ENCODE results near the gene UMAD1. TPM values are rescaled to one million over a fixed set of nuclear protein-coding genes. Genes with fewer than 3 reads are reported as not detected.

The UMAD1 gene
- total RNA-seq, 1 experiment from 2014 or later, result 24.4 TPM

DNA sequence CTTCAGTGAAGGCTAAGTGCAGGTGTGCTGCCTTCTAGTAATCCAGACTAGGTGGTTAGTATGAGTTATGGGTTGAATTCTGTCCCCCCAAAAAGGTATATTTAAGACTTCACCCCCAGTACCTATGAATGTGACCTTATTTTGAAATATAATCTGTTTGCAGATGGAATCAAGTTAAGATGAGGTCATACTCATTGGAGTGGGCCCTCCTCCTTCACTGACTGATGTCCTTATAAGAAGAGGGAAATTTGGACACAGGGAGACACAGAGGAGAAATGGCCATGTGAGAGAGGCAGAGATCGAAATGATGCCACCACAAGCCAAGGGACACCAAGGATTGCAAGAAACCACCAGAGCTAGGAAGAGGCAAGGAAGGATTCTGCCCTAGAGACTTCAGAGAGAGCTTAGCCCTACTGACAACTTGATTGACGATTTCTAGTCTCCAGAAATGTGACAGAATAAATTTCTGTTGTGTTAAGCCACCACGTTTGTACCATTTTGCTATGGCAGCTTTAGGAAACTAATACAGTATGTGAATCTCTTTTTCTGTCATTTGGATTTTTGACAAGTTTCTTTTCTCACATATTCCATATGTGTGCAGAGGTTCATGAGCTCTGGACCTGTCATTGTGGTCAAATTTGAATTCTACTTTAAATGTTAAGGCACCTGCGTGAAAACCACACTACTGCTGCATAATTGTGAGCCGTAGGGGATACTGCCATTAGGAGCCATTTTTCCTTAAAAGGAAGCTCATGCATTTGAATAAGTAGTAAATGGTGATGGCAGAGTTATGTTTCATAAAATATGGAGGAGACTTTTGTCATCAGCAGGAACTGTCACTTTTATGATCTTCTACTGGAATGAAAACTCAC, 80.4 kb downstream of the UMAD1 start:
- DNase-seq (ENCODE audit: low read depth), result no peak

DNA sequence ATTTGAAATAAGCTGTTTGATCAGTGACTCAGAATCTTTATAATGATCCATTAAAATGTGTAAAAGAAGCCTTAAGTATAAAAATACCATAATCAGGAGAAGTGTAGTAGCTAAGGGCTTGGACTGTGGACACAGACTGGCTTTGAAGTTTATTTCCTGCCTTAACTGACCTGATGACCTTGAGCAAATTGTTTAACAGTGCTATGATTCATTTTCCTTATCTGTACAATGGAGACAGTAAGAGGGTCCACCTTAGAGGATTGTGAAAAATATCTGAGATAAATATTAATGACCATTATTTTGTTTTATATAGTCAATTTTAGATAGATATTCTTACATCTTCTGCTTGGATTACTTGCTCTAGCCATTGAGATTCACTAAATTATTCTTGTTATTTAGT, 91.2 kb downstream of the UMAD1 start:
- no peak for DNase-seq (ENCODE audit: low read depth)

DNA sequence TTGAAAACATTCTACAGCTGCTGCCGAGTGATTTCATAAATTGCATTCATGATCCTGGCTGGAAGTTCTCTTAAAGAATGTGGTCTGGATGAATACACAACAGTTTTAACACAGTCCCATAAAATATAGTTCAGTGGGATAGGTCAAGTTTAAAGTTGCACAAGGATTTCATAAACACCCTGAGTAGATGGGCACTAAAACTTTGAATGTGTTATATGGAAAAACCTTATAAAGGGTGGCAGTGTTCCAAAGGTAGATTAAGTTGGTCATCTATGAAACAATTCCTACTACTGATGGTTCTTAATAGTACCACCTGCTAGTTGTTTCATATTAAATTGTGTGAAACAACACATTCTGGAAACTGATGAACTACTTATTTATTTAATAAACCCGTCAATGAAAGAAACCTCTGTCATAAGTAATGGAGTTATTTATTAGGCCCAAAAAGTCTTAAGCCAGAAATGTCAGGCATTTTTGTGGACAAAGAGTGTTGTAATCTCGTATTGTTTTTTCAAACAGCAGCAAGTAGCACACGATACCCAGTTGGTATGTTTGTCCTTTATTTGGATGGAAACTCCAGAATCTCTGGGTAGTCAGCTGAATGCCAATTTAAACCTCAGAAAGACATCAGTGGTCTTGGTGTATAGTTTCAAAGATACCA, 92.2 kb downstream of the UMAD1 start:
- DNase-seq (ENCODE audit: low read depth), result peak; percentile 21

DNA sequence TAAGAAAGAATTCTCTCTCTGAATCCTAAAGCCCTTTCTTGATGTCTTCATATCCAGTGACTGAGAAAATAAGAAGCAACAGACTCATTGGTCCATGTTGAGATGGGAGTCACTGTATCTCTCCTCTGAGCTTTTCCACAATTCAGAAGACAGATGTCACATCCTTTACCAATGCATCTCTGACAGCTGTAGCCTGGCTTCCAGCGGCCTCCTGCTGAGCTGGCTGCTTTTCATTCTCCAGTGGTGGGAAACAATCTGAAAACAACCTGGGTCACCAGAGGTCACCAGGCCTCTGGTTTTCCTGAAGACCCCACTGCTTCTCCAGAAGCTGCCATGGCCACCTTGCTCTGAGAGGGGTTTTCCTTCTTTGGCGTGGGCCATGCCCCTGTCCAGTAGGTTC, 96.1 kb downstream of the UMAD1 start:
- no peak for DNase-seq (ENCODE audit: low read depth)

DNA sequence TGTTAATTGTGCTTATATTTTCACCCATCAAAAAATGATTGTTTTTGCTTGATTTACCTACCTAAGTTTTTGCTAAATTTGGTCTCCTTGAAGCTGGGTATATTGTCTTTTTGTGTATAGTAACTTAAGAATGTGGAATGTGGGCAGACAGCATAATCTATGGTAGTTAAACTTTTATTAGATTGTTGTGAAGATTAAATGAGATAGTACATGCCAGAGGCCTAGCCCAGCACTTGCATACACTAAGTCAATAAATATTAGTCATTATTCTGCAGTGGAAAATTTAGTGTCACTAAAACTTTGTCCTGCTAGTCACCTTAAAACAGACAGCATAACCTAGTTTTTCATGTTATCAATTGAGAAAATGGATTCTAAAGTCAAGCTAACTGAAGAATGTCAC, 97.1 kb downstream of the UMAD1 start:
- no peak for DNase-seq (ENCODE audit: low read depth)

DNA sequence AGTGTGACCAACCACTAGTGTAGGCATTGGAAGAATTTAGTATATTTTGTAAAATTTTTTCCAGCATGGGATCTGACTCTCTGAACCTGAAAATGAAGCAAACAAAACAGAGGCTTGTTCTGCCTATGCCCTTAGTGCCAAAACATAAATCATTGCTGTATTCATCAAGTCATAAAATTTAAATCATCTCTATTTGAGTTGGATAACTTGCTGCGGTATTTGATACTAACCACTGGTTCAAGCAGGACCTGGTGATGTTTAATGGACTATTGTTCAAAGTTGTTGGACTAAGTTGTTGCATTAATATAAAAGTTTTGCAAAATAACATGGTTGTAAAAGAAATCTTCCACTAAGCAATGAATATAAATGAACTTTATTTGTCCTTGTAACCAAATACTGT, 97.6 kb downstream of the UMAD1 start:
- DNase-seq (ENCODE audit: low read depth), result no peak

DNA sequence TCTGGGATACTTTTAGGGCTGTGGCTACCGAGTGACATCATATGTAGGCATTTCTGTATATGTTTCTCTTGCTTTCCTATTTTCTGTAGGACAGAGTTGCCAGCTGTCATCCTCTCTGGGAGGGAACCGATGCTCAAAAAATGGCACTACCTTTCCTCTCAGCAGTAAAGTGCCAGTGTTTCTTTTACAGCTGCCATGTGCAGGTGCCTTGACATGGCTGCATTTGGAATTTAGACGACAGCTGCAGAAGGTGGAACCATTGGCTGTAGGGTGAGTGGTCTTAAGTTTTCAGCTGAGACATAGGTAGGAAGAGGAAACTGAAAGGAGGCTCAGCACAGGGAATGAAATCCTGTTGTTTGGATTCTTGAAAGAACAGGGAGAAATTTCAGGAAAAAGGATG, 98.1 kb downstream of the UMAD1 start:
- no peak for DNase-seq (ENCODE audit: low read depth)

DNA sequence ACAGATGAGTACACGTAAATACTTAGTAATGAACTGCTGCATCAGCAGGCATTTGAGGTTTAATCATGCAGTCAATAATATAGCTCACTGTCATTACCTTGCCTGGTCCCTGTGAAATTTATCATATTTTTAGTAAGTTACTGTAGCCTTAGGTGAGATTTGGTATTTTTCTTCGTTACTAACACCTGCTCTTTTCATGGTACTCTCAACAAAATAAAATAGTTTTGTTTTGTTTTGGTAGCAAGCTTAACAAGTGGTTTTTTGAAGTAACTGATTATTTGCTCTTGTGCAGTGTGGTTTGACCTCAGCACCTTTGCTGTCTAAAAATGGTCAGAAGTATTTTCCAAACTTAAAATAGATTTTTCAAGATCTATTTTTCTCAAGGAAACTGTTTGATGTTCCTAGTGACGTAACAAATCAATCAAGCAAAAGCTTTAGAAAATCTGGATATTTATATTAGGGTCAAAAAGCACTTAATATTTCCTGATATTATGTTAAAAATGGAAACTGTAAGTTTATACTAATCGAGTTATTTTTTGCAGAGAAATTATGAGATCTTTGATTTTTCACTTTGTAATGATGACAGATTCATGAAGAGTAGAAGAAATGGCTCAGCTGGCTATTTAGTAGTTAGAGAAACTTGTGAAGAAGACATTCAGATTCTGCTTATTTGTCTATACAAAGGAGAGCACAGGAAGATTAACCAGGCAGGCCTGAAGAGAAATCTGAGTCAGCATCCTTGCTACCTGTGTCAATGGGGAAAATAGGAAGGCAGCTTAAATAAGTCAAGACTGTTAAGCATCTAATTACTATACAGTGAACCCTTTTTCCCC, 98.9 kb downstream of the UMAD1 start:
- no peak for DNase-seq (ENCODE audit: low read depth)

DNA sequence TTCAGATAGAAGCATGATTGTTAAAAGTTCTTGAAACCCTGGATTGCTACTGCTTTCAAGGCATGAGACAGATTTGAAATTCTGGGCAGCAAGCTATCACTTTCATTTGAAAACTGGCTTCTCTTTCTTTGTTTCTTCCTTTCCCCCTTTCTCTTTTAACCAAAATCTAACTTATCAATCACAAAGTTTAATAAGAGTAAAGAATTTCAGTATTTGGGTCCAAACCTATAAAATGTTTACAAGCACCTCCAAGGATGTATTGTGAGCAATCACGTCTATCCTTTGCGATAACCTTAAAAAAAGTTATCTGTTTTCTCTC, 99.4 kb downstream of the UMAD1 start:
- no peak for DNase-seq (ENCODE audit: low read depth)

DNA sequence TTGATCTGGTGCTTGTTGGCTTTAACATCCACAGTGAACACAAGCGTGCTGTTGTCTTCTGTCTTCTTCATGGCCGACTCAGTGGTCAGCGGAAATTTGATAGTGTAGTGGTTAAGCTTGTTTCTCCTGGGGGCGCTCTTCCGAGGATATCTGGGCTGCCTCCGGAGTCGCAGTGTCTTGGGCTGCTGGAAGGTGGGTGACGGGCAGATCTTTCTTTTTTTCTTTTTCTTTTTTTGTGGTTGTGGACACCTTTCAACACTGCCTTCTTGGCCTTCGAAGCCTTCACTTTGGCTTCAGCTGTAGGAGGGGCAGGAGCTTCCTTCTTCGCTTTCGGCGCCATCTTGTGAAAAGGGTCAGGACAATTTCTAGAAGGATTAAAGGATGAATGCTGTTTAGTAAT, 101.7 kb downstream of the UMAD1 start:
- DNase-seq (ENCODE audit: low read depth), result no peak

DNA sequence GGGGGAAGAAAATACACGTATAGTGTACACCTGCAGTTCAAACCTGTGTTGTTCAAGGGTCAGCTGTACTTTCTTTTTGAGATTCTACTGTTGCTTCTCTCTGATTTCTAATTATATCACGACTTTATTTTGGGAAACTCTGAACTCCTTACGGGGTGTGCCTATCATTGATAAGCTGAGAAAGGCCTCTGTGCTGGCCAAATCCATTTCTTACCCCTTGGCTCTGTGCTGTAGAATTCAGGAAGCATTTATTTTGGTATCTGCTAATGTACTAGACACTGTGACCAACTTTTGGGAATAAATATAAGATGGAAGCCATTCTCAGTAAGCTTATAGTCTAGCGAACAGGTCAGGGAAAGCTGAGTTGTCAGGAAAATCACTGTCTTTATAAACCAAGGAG, 104.7 kb downstream of the UMAD1 start:
- no peak for DNase-seq (ENCODE audit: low read depth)

DNA sequence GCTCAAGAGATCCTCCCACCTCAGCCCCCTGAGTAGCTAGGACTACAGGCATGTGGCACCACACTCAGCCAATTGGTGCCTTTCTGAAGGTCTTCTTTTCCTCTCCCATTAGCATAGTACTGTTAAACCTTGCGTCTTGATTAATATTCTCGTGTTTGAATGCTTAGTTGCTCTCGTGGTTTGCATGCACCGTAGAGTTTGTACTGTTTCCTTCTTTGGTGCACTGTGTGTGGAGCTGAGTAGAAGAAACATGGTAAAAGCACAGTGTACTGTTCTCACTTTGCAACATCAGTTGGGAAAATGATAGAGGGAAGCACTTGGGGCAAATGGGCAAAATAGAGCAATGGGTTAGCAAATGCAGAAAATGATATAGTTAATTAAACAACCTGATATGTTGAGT, 105.4 kb downstream of the UMAD1 start:
- no peak for DNase-seq (ENCODE audit: low read depth)

DNA sequence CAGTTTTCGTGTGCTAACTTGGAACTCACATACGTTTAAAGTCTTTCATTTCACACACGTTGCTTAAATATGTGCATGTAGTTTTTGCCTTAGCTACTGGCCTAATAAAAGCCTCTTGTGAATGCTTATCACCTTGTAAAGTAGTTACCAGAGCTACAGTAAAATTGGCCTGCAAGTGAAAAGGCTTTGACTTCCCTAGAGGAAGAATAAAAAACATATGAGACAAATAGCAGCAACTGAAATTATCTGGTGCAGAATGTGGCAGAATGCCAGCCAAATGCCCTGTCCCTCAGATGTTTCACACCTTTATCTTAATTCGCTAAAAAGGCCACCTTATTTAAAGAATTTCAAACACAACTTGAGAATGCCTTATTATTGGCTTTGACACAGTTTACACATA, 105.9 kb downstream of the UMAD1 start:
- no peak for DNase-seq (ENCODE audit: low read depth)

DNA sequence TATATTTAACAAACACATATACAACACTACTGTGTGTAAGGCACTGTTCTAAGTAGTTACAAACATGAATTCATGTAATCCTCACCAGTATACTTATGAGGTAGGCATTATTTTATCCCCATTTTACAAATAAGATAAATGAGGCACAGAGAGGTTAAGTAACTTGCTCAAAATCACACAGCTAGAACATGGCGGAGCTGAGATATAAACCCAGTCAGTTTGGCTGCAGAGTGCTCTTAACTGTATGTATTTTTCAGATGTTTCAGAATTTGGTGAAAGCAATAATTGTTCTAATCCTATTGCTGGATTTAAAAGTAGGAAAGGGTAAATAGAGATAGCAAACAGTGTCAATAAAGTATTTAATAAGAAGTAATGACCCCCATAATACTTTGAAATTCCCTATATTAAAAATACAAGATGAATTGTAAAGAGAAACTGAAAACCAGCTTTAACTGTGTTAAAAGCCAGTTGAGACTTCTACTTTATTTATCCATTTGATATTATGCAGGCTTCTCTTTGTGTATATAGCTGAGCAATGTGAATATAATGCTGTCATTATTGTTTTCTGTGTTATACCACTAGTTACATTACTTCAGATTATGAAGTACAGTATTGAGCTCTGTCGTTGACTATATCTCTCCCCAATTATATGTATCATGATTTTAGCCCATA, 110.2 kb downstream of the UMAD1 start:
- no peak for DNase-seq (ENCODE audit: low read depth)

DNA sequence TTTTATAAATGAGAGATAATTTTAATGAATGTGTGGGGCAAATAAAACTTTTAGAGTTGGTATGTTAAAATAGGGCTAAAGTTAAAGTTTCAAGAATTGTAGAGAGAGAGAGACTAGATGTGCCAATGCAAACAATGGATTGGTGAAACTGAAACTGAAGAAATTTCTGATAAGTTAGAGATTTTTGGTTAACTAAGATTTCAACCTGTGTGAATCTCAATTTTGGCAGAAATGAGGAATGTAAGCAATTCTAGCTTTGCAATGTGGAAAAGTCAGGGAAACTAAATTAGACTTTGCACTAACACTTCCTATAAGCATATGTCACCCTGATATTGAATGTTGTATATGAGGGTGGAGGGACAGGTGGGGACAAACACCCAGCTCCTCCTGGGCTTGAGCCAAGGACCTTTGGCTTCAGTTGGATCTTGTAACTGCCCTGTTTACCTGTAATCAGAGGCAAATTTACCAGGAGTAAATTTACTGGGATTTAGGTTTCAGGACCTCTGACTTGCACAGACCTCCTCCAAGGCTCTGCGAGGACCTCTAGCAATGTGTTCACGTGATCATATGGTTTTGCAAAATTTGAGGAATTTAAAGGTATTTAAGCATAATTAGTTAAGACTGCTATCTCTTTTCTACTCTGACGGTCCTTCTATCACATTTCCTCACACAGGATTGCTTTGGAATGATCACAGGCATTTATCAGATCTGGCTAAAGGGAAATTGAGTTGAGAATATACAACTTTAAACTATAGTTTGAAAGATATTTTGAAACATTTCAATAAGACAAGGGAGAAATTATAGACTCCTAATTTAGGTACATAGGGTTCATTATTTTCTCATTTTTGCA, 110.9 kb downstream of the UMAD1 start:
- no peak for DNase-seq (ENCODE audit: low read depth)

DNA sequence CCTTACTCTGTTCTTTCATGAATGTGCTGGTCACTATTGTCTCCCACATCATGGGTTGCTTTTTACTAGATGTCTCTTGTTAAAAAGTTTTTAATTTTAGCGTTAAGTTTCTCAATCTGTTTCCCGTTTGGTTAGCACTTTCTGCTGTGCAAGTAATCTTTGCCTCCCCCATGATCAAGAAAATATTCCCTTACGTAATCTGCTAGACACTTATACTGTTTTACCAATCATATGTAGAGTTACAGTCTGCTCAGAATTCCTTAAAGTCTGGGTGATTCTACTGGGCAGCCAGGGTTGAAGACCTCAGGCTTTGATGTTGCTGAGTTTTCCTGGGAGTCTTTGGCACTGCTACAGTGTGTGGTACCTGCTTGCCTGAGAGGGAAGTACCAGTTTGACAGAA, 116.0 kb downstream of the UMAD1 start:
- DNase-seq (ENCODE audit: low read depth), result no peak

DNA sequence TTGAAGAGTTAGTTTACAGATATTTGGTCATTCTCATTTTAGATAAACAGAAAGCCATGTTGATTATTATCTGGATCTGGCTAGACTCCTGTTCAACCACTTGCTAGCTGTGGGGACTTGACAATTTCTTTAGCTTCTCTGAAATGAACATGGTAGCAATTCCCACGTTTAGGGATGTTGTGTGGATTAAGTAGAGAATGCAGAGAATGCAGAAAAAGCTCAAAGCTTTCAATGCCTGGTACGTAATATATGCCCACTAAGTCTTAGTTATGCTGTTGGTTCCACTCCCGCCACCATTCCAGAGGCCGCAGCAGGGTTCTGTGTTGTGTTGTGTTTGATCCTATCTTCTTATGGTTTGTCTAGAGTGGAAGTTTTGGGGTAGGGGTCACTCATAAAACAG, 117.0 kb downstream of the UMAD1 start:
- no peak for DNase-seq (ENCODE audit: low read depth)

DNA sequence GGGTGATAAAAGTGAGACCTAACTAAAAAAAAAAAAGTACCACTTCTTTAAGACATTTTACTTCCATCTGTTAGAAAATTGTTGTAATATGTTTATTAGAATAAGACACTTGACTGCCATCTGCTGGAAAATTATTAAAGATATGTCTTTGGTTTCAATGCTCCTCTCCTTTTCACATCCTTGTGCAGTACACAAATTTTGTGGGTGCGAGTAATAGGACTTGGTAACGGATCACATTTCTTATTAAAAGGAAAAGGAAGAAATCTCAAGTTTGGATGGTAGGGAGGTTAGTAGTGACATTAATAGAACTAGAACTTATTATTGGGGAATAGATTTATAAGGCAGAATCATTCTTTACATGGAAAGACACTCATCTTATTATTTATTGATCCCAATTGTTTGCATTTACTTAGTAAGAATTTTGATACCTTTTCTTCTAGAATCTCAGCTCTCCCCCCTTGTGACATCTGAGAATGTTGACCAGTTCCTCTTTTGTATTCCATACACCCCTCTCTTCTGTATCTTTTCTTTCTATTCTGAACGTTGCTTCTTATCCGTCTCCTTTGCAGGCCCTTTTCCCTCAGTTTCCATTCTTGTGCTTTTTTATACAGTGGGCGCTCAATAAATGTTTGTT, 120.9 kb downstream of the UMAD1 start:
- DNase-seq (ENCODE audit: low read depth), result peak; percentile 65

DNA sequence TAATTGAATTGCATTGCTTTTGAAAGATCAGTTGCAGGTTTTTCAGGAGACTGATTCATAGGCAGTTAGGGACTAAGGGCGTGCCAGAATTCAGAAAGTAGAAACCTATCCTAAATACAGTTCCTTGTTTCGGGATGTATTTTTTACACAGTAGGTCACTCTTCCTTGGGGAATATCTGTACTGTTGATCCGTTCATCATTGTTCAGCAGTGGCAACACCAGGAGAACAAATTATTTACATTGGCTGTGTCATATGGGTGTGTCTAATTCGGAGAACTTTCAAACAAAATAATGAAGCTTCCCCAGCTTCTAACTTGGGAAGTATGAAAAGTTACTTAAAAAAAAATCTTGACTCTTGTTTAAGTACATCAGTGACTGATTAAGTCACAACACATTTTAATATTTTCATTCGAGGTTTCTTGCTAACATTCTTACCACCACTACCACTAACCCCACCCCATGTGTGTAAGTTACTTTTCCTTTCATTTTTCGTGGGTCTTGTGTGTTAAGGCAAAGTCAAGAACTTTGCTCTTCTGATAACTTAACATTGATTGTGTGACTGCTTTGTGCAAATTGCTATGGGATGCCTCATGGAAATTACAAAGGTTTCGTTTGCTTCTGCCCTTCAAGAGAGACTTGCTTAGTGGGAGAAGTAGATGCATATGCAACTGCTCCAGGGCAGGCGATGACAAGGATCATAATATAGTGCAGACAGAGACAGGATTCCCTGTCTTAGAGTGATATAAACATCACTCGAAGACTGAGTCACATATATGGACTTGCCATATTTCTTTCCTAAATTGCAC, 121.6 kb downstream of the UMAD1 start:
- DNase-seq (ENCODE audit: low read depth), result peak; percentile 73

Data from RPMI7951 (cell line).